HepG2 (cell line): Measurements from ENCODE around the gene NOTUM. TPM values are rescaled to one million over a fixed set of nuclear protein-coding genes. Genes with fewer than 3 reads are reported as not detected.
A peak's percentile ranks its signal among the peaks of the same experiment; 100 is the strongest.

Experiments
- ATAC-seq: fragments of 200-7000 bp; cut with Tn5 transposase; 3 replicates; pipeline ENCODE4 v1.9.1; 2020; ENCODE audit warnings: mild to moderate bottlenecking, moderate library complexity
- BruUV-seq: library from RNA; stranded (reverse); fragments of 400-500 nt; replicated peaks from 2 replicates; lab custom pipeline; 2021; lab: Mats Ljungman, UMichigan
- CTCF ChIA-PET: fragments of 300-600 bp; formaldehyde crosslinking; extraction: SDS; loops from one replicate; lab custom pipeline; 2021; ENCODE audit warnings: low total read pairs, inconsistent platforms, low intra/inter-chr PET ratio; lab: Yijun Ruan, JAX
- POLR2A ChIA-PET: fragments of 350-600 bp; sonication (Branson Sonifier 250); formaldehyde crosslinking; loops from one replicate; lab custom pipeline; 2020; ENCODE audit warnings: antibody characterized with exemption, inconsistent platforms; lab: Yijun Ruan, JAX
- DNase-seq: peaks from one replicate; pipeline ENCODE4 v3.0.0-alpha.2; 2015; ENCODE audit warnings: low spot score
- FAIRE-seq: peaks from 3 replicates; lab custom pipeline; 2011; peaks lifted over from hg19 to GRCh38; lab: Jason Lieb, UNC
- H2AFZ ChIP-seq: one replicate; pipeline ENCODE4 v1.6.1; 2011; ENCODE audit warnings: low read length, inconsistent platforms
- H3K27ac ChIP-seq: fragments of 300-600 bp; 3 replicates; pipeline ENCODE4 v1.8.0; 2011; ENCODE audit warnings: mixed run types, mild to moderate bottlenecking, mixed read lengths, low read length, inconsistent platforms; ENCODE audit not compliant: insufficient read depth; ENCODE audit errors: extremely low read length
- H3K27me3 ChIP-seq, 2 experiments: fragments of 200-600 bp in 1 of 2; 2 replicates in 1 of 2; 3 replicates in 1 of 2; pipeline versions ENCODE4 v1.6.0 to v1.8.0; 2011; ENCODE audit warnings: low read length in 2 of 2, mild to moderate bottlenecking in 2 of 2, moderate library complexity in 2 of 2, inconsistent platforms in 1 of 2; ENCODE audit not compliant: insufficient read depth in 2 of 2, control insufficient read depth in 1 of 2
- H3K36me3 ChIP-seq, 2 experiments: fragments of 200-600 bp in 1 of 2; replicated peaks in 1 of 2; 2 replicates in 1 of 2; 3 replicates in 1 of 2; pipeline versions ENCODE4 v1.5.1 to v1.8.0; 2011; ENCODE audit warnings: low read length in 2 of 2, inconsistent platforms in 1 of 2; ENCODE audit not compliant: insufficient read depth in 2 of 2, control insufficient read depth in 1 of 2
- H3K4me1 ChIP-seq: 2 replicates; pipeline ENCODE4 v1.5.1; 2012; ENCODE audit warnings: low read length, inconsistent platforms; ENCODE audit not compliant: insufficient read depth
- H3K4me2 ChIP-seq: 2 replicates; pipeline ENCODE4 v1.6.0; 2011; ENCODE audit warnings: low read depth, low read length, inconsistent platforms
- H3K4me3 ChIP-seq, 3 experiments: fragments of 200-600 bp in 1 of 3; sonication (generic), shearing (Covaris generic) in 1 of 3; replicated peaks in 1 of 3; 2 replicates each; pipeline ENCODE4 v1.5.1; 2011 to 2016; ENCODE audit warnings: low read length in 3 of 3, inconsistent platforms in 2 of 3, low read depth in 2 of 3, mild to moderate bottlenecking in 2 of 3, control low read depth in 1 of 3, mixed read lengths in 1 of 3; ENCODE audit not compliant: insufficient read depth in 1 of 3
- H3K79me2 ChIP-seq: one replicate; pipeline ENCODE4 v1.6.1; 2011; ENCODE audit warnings: low read length, inconsistent platforms; ENCODE audit not compliant: insufficient read depth
- H3K9ac ChIP-seq: 2 replicates; pipeline ENCODE4 v1.6.0; 2011; ENCODE audit warnings: mild to moderate bottlenecking, low read depth, low read length, inconsistent platforms; ENCODE audit not compliant: insufficient read depth
- H3K9me3 ChIP-seq: 2 replicates; pipeline ENCODE4 v1.5.1; 2012; ENCODE audit warnings: mild to moderate bottlenecking, low read length
- H4K20me1 ChIP-seq: 2 replicates; pipeline ENCODE4 v1.6.0; 2011; ENCODE audit warnings: inconsistent platforms, mild to moderate bottlenecking, low read length, moderate library complexity; ENCODE audit not compliant: insufficient read depth
- AGO2 ChIP-seq: fragments of 200-400 bp; formaldehyde crosslinking; optimal IDR thresholded peaks from 2 replicates; pipeline ENCODE3; 2017; ENCODE audit warnings: mild to moderate bottlenecking, low read depth, low read length, moderate library complexity
- HNRNPL ChIP-seq: fragments of 200-400 bp; formaldehyde crosslinking; IDR thresholded peaks from 2 replicates; pipeline ENCODE4 v1.6.1; 2017; ENCODE audit warnings: mild to moderate bottlenecking, low read depth, low read length
- RBFOX2 ChIP-seq: fragments of 200-400 bp; formaldehyde crosslinking; IDR thresholded peaks from 2 replicates; pipeline ENCODE4 v1.6.1; 2017; ENCODE audit warnings: low read depth, mild to moderate bottlenecking, low read length
- RBM22 ChIP-seq: fragments of 200-400 bp; formaldehyde crosslinking; optimal IDR thresholded peaks from 2 replicates; pipeline ENCODE3; 2017; ENCODE audit warnings: mild to moderate bottlenecking, low read length, moderate library complexity
- STAG1 ChIP-seq: sonication (generic); formaldehyde crosslinking; IDR thresholded peaks from 2 replicates; pipeline ENCODE4 v1.4.0; 2020; ENCODE audit warnings: missing genetic modification reagents
- ZNF143 ChIP-seq: sonication (generic); formaldehyde crosslinking; IDR thresholded peaks from 2 replicates; pipeline ENCODE4 v1.4.0; 2020; ENCODE audit warnings: missing genetic modification reagents
- ZNF333 ChIP-seq: sonication (generic); formaldehyde crosslinking; IDR thresholded peaks from 2 replicates; pipeline ENCODE4 v1.4.0; 2020; ENCODE audit warnings: mild to moderate bottlenecking, missing genetic modification reagents, borderline replicate concordance
- ZNF724P ChIP-seq: sonication (generic); formaldehyde crosslinking; IDR thresholded peaks from 2 replicates; pipeline ENCODE4 v1.8.0; 2022; ENCODE audit warnings: missing genetic modification reagents, borderline replicate concordance
- WGBS: methylation state at CpG from one replicate; pipeline ENCODE4 v1.1.6; 2017; ENCODE audit warnings: low lambda C conversion rate; 5-methylcytosine and 5-hydroxymethylcytosine counted together
- in situ Hi-C: cut with HindIII; loops from 2 replicates; pipeline ENCODE4 v1.10.0; 2017; ENCODE audit warnings: low pct_unique_long_range_greater_than_20kb; ENCODE audit not compliant: extremely low pct_ligation_motif_present
- intact Hi-C: fragments of 100-400 bp; cut with micrococcal nuclease; formaldehyde crosslinking; loops from one replicate; pipeline ENCODE4 v1.10.0; 2022; ENCODE audit not compliant: unreplicated experiment
- polyA plus RNA-seq, 8 experiments: library from polyadenylated mRNA; depleted of rRNA in 3 of 8; stranded (reverse) in 7 of 8; unstranded in 1 of 8; fragments of >200 nt; fragmentation: Illumina TruSeq in 4 of 8; extraction: Trizol in 4 of 8; gene quantifications; 2 replicates each; pipeline versions ENCODE4 v1.2.1 to v1.2.3, GENCODE V29; 2011 to 2016; ENCODE audit warnings: low read depth in 4 of 8, missing spikeins in 1 of 8, mixed read lengths in 1 of 8; ENCODE audit not compliant: insufficient read depth in 1 of 8
- total RNA-seq, 5 experiments: library from RNA; depleted of rRNA; stranded (reverse); fragments of >200 nt; fragmentation: Illumina TruSeq; extraction: Trizol; gene quantifications; 2 replicates each; pipeline ENCODE4 v1.2.3, GENCODE V29; 2016; ENCODE audit warnings: low read depth in 1 of 5
- TF ChIP-seq, protein P1 (sequence below): sonication (generic); formaldehyde crosslinking; IDR thresholded peaks from 2 replicates; pipeline ENCODE4 v1.8.1; 2023; ENCODE audit warnings: mild to moderate bottlenecking, missing genetic modification reagents
- TF ChIP-seq, protein P2 (sequence below): sonication (generic); formaldehyde crosslinking; IDR thresholded peaks from 2 replicates; pipeline ENCODE4 v1.5.1; 2020; ENCODE audit warnings: mild to moderate bottlenecking, missing genetic modification reagents, moderate library complexity
- TF ChIP-seq, protein P3 (sequence below): sonication (generic); formaldehyde crosslinking; IDR thresholded peaks from 2 replicates; pipeline ENCODE4 v1.5.0; 2020; ENCODE audit warnings: mild to moderate bottlenecking, missing genetic modification reagents, borderline replicate concordance

Gene NOTUM
- total and polyA plus RNA-seq, 2 of the 13 experiments (the other 11 are each of a cell fraction or from before 2014, with no cell fraction given) = 150 to 160 TPM

DNA sequence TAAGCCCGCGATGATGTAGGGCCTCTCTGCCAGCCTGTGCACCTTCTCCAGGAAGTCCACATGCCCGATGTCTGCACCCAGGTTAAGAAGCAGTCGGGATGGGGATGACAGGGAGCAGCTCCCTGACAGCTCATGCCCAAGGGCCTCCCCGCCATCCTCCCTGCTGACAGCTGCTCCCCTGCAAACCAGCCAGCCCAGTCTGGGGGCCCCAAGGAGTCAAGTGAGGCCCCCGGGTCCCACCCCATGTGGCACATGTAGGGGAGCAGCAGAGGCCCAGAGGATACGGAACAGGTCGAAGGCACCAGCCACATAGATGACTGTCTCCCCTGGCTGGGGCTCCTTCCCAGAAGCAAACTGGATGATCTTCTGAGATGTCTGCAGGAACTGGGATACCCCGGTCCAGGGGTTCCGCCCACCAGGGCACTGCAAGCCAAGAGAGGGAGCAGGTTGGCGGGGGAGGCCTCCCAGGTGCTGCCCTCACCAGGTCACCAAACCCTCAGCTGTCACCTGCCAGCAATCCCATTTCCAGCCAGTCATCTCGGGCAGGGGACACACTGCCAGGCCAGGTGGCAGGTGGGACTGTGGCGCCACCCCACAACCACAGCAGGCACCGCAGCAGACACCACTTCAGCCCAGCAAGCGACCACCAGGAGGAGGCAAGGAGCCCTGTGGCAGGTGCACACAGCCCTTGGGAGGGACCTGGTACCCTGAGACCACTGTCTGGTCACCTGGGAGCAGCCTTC, 54.3 kb downstream of the NOTUM start:
- no peak overlapping the region for H2AFZ ChIP-seq
- WGBS = 98% methylated on average over 5 of the region's 15 CpGs
- peaks cover 14% of the 10 kb centered on the region; the same call in 1 of the 2 replicates for H4K20me1 ChIP-seq
- H3K27ac ChIP-seq = no peak overlapping the region
- no TSS peak for BruUV-seq
- no peak overlapping the region for H3K9ac ChIP-seq
- DNase-seq (no peak), ATAC-seq (no peak), FAIRE-seq (no peak)
- no peaks in the 10 kb centered on the region; a peak in 1 of 5 replicates for H3K27me3 ChIP-seq
- H3K36me3 ChIP-seq = peaks cover 47 to 57% of the 10 kb centered on the region in 2 experiments
- POLR2A ChIA-PET = interaction anchor here (1.1 to 2.0 kb wide), 2 partner anchors 11 to 18 kb away, joined by 3 to 5 read pairs; no protein-coding TSS in a partner anchor
- intact Hi-C loops (no loop called here), in situ Hi-C loops (no loop called here)
- H3K4me2 ChIP-seq = no peak overlapping the region
- CTCF ChIA-PET = no interaction called here
- no peaks in the 10 kb centered on the region for H3K9me3 ChIP-seq
- peaks cover 36% of the 10 kb centered on the region for H3K4me1 ChIP-seq
- peaks cover 33% of the 10 kb centered on the region for H3K79me2 ChIP-seq
- H3K4me3 ChIP-seq = no peak overlapping the region
- peak; percentile 48 for TF ChIP-seq STAG1 (CRISPR knock-in tag)
- TF ChIP-seq AGO2 = peak; percentile 80
- 0 out of 2 replicates have a peak, but pooled peaks have one; percentile 8 for TF ChIP-seq ZNF724P (CRISPR knock-in tag)
- TF ChIP-seq ZNF333 (CRISPR knock-in tag) = no peak
- TF ChIP-seq, protein P1, sequence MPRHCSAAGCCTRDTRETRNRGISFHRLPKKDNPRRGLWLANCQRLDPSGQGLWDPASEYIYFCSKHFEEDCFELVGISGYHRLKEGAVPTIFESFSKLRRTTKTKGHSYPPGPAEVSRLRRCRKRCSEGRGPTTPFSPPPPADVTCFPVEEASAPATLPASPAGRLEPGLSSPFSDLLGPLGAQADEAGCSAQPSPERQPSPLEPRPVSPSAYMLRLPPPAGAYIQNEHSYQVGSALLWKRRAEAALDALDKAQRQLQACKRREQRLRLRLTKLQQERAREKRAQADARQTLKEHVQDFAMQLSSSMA (CRISPR knock-in tag) = 0 out of 2 replicates have a peak, but pooled peaks have one; percentile 62
- TF ChIP-seq, protein P2, sequence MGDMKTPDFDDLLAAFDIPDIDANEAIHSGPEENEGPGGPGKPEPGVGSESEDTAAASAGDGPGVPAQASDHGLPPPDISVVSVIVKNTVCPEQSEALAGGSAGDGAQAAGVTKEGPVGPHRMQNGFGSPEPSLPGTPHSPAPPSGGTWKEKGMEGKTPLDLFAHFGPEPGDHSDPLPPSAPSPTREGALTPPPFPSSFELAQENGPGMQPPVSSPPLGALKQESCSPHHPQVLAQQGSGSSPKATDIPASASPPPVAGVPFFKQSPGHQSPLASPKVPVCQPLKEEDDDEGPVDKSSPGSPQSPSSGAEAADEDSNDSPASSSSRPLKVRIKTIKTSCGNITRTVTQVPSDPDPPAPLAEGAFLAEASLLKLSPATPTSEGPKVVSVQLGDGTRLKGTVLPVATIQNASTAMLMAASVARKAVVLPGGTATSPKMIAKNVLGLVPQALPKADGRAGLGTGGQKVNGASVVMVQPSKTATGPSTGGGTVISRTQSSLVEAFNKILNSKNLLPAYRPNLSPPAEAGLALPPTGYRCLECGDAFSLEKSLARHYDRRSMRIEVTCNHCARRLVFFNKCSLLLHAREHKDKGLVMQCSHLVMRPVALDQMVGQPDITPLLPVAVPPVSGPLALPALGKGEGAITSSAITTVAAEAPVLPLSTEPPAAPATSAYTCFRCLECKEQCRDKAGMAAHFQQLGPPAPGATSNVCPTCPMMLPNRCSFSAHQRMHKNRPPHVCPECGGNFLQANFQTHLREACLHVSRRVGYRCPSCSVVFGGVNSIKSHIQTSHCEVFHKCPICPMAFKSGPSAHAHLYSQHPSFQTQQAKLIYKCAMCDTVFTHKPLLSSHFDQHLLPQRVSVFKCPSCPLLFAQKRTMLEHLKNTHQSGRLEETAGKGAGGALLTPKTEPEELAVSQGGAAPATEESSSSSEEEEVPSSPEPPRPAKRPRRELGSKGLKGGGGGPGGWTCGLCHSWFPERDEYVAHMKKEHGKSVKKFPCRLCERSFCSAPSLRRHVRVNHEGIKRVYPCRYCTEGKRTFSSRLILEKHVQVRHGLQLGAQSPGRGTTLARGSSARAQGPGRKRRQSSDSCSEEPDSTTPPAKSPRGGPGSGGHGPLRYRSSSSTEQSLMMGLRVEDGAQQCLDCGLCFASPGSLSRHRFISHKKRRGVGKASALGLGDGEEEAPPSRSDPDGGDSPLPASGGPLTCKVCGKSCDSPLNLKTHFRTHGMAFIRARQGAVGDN (CRISPR knock-in tag) = peak; percentile 35
- TF ChIP-seq, protein P3, sequence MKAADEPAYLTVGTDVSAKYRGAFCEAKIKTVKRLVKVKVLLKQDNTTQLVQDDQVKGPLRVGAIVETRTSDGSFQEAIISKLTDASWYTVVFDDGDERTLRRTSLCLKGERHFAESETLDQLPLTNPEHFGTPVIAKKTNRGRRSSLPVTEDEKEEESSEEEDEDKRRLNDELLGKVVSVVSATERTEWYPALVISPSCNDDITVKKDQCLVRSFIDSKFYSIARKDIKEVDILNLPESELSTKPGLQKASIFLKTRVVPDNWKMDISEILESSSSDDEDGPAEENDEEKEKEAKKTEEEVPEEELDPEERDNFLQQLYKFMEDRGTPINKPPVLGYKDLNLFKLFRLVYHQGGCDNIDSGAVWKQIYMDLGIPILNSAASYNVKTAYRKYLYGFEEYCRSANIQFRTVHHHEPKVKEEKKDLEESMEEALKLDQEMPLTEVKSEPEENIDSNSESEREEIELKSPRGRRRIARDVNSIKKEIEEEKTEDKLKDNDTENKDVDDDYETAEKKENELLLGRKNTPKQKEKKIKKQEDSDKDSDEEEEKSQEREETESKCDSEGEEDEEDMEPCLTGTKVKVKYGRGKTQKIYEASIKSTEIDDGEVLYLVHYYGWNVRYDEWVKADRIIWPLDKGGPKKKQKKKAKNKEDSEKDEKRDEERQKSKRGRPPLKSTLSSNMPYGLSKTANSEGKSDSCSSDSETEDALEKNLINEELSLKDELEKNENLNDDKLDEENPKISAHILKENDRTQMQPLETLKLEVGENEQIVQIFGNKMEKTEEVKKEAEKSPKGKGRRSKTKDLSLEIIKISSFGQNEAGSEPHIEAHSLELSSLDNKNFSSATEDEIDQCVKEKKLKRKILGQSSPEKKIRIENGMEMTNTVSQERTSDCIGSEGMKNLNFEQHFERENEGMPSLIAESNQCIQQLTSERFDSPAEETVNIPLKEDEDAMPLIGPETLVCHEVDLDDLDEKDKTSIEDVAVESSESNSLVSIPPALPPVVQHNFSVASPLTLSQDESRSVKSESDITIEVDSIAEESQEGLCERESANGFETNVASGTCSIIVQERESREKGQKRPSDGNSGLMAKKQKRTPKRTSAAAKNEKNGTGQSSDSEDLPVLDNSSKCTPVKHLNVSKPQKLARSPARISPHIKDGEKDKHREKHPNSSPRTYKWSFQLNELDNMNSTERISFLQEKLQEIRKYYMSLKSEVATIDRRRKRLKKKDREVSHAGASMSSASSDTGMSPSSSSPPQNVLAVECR (CRISPR knock-in tag) = peak; percentile 30; the same call in 1 of the 2 replicates
- no peak for TF ChIP-seq ZNF143
- peak; percentile 52 for TF ChIP-seq RBFOX2
- peak; percentile 16 for TF ChIP-seq RBM22
- peak; percentile 83; the same call in 1 of the 2 replicates for TF ChIP-seq HNRNPL
